Neural cell (in vitro differentiated cells): ENCODE measurements around the gene RAP2A. TPM values are rescaled to one million over a fixed set of nuclear protein-coding genes. Genes with fewer than 3 reads are reported as not detected.

Experiments used
- H2AFZ ChIP-seq: fragments of 200-600, 300-800 bp; sonication (generic), shearing (Covaris generic); 2 replicates; pipeline ENCODE4 v1.6.0; 2014; ENCODE audit warnings: low read depth, mild to moderate bottlenecking, antibody characterized with exemption, low read length, moderate library complexity
- H3F3A ChIP-seq: fragments of 200-600 bp; shearing (Covaris generic); 2 replicates; pipeline ENCODE4 v1.6.1; 2016; ENCODE audit warnings: mild to moderate bottlenecking, moderate library complexity, mixed read lengths, antibody characterized with exemption, low read length; ENCODE audit not compliant: insufficient read depth, poor library complexity, severe bottlenecking
- H3K27ac ChIP-seq: fragments of 200-600, 300-800 bp; sonication (generic), shearing (Covaris generic); 2 replicates; pipeline ENCODE4 v1.5.1; 2014; ENCODE audit warnings: mild to moderate bottlenecking, low read length, moderate library complexity
- H3K27me3 ChIP-seq: fragments of 300-800, 200-600 bp; sonication (generic), shearing (Covaris generic); 2 replicates; pipeline ENCODE4 v1.6.0; 2014; ENCODE audit warnings: mild to moderate bottlenecking, low read depth, low read length, moderate library complexity; ENCODE audit not compliant: insufficient read depth
- H3K36me3 ChIP-seq: fragments of 300-800, 200-600 bp; sonication (generic), shearing (Covaris generic); 2 replicates; pipeline ENCODE4 v1.5.1; 2014; ENCODE audit warnings: mild to moderate bottlenecking, antibody characterized with exemption, low read length, moderate library complexity; ENCODE audit not compliant: insufficient read depth
- H3K4me2 ChIP-seq: fragments of 300-800, 200-600 bp; sonication (generic), shearing (Covaris generic); 2 replicates; pipeline ENCODE4 v1.6.0; 2014; ENCODE audit warnings: mild to moderate bottlenecking, low read length
- H3K4me3 ChIP-seq: fragments of 300-800, 200-600 bp; sonication (generic), shearing (Covaris generic); 2 replicates; pipeline ENCODE4 v1.5.1; 2014; ENCODE audit warnings: mild to moderate bottlenecking, low read length, moderate library complexity
- H3K79me2 ChIP-seq: fragments of 200-600 bp; shearing (Covaris generic); replicated peaks from 2 replicates; pipeline ENCODE4 v1.6.0; 2014; ENCODE audit warnings: mild to moderate bottlenecking, low read length, moderate library complexity; ENCODE audit not compliant: insufficient read depth
- H3K9ac ChIP-seq: fragments of 300-800, 200-600 bp; sonication (generic), shearing (Covaris generic); 2 replicates; pipeline ENCODE4 v1.6.1; 2016; ENCODE audit warnings: mild to moderate bottlenecking, low read length, mixed read lengths
- H3K9me2 ChIP-seq: fragments of 200-600 bp; shearing (Covaris generic); 2 replicates; pipeline ENCODE4 v1.6.1; 2016; ENCODE audit warnings: mild to moderate bottlenecking, low read length, mixed read lengths; ENCODE audit not compliant: insufficient read depth
- H3K9me3 ChIP-seq: fragments of 200-600, 300-800 bp; sonication (generic), shearing (Covaris generic); 2 replicates; pipeline ENCODE4 v1.6.1; 2016; ENCODE audit warnings: mild to moderate bottlenecking, mixed run types, low read length, moderate library complexity, mixed read lengths
- H4K20me1 ChIP-seq: fragments of 200-600 bp; shearing (Covaris generic); 2 replicates; pipeline ENCODE4 v1.6.1; 2016; ENCODE audit warnings: mild to moderate bottlenecking, mixed run types; ENCODE audit not compliant: insufficient read depth
- EP300 ChIP-seq: fragments of 450-650 bp; conservative IDR thresholded peaks from 2 replicates; pipeline ENCODE4 v1.6.1; 2014; ENCODE audit warnings: antibody characterized with exemption, mild to moderate bottlenecking, moderate library complexity; ENCODE audit not compliant: poor library complexity, severe bottlenecking
- EZH2 ChIP-seq: fragments of 200-600, 300-800 bp; shearing (Covaris generic), sonication (generic); IDR thresholded peaks from 2 replicates; pipeline ENCODE4 v1.6.1; 2014; ENCODE audit warnings: antibody characterized with exemption, low read length, borderline replicate concordance, mild to moderate bottlenecking; ENCODE audit not compliant: insufficient read depth, poor library complexity, severe bottlenecking
- MXI1 ChIP-seq: fragments of 450-650 bp; conservative IDR thresholded peaks from 2 replicates; pipeline ENCODE4 v1.6.1; 2014; ENCODE audit warnings: antibody characterized with exemption, mild to moderate bottlenecking; ENCODE audit not compliant: poor library complexity, severe bottlenecking
- POLR2AphosphoS5 ChIP-seq: IDR thresholded peaks from 2 replicates; pipeline ENCODE4 v1.6.1; 2012
- RAD21 ChIP-seq: fragments of 450-650 bp; conservative IDR thresholded peaks from 2 replicates; pipeline ENCODE4 v1.6.1; 2014; ENCODE audit warnings: antibody characterized with exemption, mild to moderate bottlenecking, moderate library complexity
- SMC3 ChIP-seq: fragments of 450-650 bp; conservative IDR thresholded peaks from 2 replicates; pipeline ENCODE4 v1.6.1; 2014; ENCODE audit warnings: antibody characterized with exemption, mild to moderate bottlenecking, moderate library complexity; ENCODE audit not compliant: poor library complexity
- TAF1 ChIP-seq: IDR thresholded peaks from 2 replicates; pipeline ENCODE4 v1.6.1; 2012; ENCODE audit warnings: low read depth
- polyA plus RNA-seq: library from polyadenylated mRNA; depleted of rRNA; stranded (reverse); fragments of >200 nt; gene quantifications from 2 replicates; pipeline ENCODE4 v1.2.3, GENCODE V29; 2014
- TF ChIP-seq, protein P1 (sequence below): IDR thresholded peaks from 2 replicates; pipeline ENCODE4 v1.6.1; 2012; ENCODE audit warnings: borderline replicate concordance
- TF ChIP-seq, protein P2 (sequence below): fragments of 450-650 bp; IDR thresholded peaks from 2 replicates; pipeline ENCODE4 v1.5.1; 2014; ENCODE audit warnings: antibody characterized with exemption, mild to moderate bottlenecking, moderate library complexity; ENCODE audit not compliant: poor library complexity, severe bottlenecking

Gene RAP2A
- polyA plus RNA-seq, 1 donor from 2014 or later = 55.3 TPM

DNA sequence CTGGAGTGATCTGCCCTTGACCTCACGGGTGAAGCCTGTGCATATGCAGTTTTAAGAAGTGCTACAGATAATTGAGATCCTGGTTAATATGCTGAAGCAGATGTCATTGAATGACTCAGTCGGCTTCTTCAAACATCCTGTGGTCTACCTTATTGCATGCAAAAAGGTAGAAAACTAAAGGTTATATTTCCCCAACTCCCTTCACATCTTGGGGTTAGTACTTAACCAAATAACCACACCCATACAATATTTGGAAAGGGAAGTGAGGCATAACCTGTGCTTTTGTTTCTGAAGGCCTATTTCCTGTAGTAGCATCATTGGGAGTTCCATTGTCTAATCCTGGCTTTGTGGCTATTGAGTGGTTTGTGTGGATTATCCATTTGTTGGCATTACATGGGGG, 58.3 kb downstream of the RAP2A start:
- TF ChIP-seq EZH2 (no peak), TAF1 (no peak), MXI1 (no peak), RAD21 (no peak), SMC3 (no peak), EP300 (no peak), POLR2AphosphoS5 (no peak)
- TF ChIP-seq, protein P1, sequence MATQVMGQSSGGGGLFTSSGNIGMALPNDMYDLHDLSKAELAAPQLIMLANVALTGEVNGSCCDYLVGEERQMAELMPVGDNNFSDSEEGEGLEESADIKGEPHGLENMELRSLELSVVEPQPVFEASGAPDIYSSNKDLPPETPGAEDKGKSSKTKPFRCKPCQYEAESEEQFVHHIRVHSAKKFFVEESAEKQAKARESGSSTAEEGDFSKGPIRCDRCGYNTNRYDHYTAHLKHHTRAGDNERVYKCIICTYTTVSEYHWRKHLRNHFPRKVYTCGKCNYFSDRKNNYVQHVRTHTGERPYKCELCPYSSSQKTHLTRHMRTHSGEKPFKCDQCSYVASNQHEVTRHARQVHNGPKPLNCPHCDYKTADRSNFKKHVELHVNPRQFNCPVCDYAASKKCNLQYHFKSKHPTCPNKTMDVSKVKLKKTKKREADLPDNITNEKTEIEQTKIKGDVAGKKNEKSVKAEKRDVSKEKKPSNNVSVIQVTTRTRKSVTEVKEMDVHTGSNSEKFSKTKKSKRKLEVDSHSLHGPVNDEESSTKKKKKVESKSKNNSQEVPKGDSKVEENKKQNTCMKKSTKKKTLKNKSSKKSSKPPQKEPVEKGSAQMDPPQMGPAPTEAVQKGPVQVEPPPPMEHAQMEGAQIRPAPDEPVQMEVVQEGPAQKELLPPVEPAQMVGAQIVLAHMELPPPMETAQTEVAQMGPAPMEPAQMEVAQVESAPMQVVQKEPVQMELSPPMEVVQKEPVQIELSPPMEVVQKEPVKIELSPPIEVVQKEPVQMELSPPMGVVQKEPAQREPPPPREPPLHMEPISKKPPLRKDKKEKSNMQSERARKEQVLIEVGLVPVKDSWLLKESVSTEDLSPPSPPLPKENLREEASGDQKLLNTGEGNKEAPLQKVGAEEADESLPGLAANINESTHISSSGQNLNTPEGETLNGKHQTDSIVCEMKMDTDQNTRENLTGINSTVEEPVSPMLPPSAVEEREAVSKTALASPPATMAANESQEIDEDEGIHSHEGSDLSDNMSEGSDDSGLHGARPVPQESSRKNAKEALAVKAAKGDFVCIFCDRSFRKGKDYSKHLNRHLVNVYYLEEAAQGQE = no peak
- TF ChIP-seq, protein P2, sequence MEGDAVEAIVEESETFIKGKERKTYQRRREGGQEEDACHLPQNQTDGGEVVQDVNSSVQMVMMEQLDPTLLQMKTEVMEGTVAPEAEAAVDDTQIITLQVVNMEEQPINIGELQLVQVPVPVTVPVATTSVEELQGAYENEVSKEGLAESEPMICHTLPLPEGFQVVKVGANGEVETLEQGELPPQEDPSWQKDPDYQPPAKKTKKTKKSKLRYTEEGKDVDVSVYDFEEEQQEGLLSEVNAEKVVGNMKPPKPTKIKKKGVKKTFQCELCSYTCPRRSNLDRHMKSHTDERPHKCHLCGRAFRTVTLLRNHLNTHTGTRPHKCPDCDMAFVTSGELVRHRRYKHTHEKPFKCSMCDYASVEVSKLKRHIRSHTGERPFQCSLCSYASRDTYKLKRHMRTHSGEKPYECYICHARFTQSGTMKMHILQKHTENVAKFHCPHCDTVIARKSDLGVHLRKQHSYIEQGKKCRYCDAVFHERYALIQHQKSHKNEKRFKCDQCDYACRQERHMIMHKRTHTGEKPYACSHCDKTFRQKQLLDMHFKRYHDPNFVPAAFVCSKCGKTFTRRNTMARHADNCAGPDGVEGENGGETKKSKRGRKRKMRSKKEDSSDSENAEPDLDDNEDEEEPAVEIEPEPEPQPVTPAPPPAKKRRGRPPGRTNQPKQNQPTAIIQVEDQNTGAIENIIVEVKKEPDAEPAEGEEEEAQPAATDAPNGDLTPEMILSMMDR = no peak
- no peaks in the 10 kb centered on the region for H3K36me3 ChIP-seq
- H3K27me3 ChIP-seq = no peaks in the 10 kb centered on the region
- no peak overlapping the region for H3K9ac ChIP-seq
- no peaks in the 10 kb centered on the region for H4K20me1 ChIP-seq
- H3K4me2 ChIP-seq = no peak overlapping the region
- no peaks in the 10 kb centered on the region for H3K79me2 ChIP-seq
- H3K9me2 ChIP-seq = no peaks in the 10 kb centered on the region
- no peaks in the 10 kb centered on the region for H3K9me3 ChIP-seq
- no peak overlapping the region for H2AFZ ChIP-seq
- no peak overlapping the region for H3K4me3 ChIP-seq
- no peaks in the 10 kb centered on the region for H3F3A ChIP-seq
- H3K27ac ChIP-seq = no peak overlapping the region

DNA sequence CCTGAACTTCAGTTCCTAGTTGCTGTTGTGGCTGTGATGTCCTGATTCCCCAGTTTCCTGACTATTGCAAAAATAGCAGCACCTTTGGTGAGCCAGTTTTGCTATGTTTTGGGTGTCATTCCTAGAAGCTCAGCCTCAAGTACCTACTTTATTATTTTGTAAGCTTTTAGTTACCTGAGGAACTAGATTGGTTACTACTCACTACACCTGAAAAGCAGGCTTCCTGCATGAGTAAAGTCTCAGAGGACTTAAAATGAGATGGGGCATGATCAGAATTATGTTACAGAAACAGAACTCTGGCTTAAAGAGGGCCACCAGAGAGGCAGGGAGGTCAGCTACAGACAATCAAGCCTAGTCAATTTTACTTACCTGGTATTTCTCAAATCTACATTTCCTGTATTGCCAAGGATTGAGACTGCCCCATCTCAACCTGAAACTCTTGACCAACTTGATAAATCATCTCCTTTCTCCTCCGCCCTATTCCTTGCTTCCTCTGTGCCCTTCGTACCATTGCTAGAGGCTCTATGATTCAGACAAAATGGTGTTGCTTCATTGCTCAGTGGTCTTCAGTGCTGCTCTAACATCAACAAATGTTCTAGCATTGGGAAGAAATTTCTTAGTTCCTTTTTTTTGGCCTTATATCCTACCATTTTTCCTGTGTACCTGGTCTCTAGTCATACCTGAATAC, 58.9 kb downstream of the RAP2A start:
- no peak overlapping the region for H2AFZ ChIP-seq
- H3K9ac ChIP-seq = no peak overlapping the region
- no peak overlapping the region for H3K27ac ChIP-seq
- no peak overlapping the region for H3K4me2 ChIP-seq
- no peak for TF ChIP-seq TAF1
- TF ChIP-seq EP300 = no peak
- no peak for TF ChIP-seq RAD21
- no peak for TF ChIP-seq POLR2AphosphoS5
- TF ChIP-seq, protein P2 = no peak
- TF ChIP-seq MXI1 = no peak
- no peak for TF ChIP-seq SMC3
- no peak for TF ChIP-seq EZH2
- TF ChIP-seq, protein P1 = no peak
- H3F3A ChIP-seq = no peaks in the 10 kb centered on the region
- H3K36me3 ChIP-seq = no peaks in the 10 kb centered on the region
- no peak overlapping the region for H3K4me3 ChIP-seq
- no peaks in the 10 kb centered on the region for H4K20me1 ChIP-seq
- no peaks in the 10 kb centered on the region for H3K9me3 ChIP-seq
- H3K9me2 ChIP-seq = no peaks in the 10 kb centered on the region
- H3K79me2 ChIP-seq = no peaks in the 10 kb centered on the region
- no peaks in the 10 kb centered on the region for H3K27me3 ChIP-seq
